GM19240 (cell line): Measurements from ENCODE around the gene ZBTB34.
"Not testable (repeated sequence)": the region's sequence is repeated elsewhere in the genome, so short reads cannot be mapped to it uniquely, and the experiment has no call there.

ENCODE experiments used
- DNase-seq: peaks from one replicate; pipeline ENCODE4 v3.0.0; 2011; ENCODE audit warnings: low spot score; ENCODE audit not compliant: insufficient read length

ZBTB34 gene

GRCh38 chr9:126860077-126860756, at the start of gene ZBTB34:
ZBTB34 (plus strand) TSS chr9:126860639; CDS start chr9:126879400, 18,761 bp downstream.
- peak; percentile 34 for DNase-seq

- DNase-seq: no peak
These were observed 47.4 kb upstream of the ZBTB34 start for GRCh38 chr9:126813072-126813471.

GRCh38 chr9:126814091-126814490, 46.3 kb upstream of the ZBTB34 start:
- DNase-seq: no peak

- DNase-seq: not testable (repeated sequence)
These were observed 42.8 kb upstream of the ZBTB34 start for GRCh38 chr9:126817615-126818014.

GRCh38 chr9:126818482-126818881, 42.0 kb upstream of the ZBTB34 start:
- DNase-seq: no peak

GRCh38 chr9:126819482-126819881, 41.0 kb upstream of the ZBTB34 start:
- no peak for DNase-seq

- no peak for DNase-seq
These were observed 38.2 kb upstream of the ZBTB34 start for GRCh38 chr9:126822278-126822677.

- no peak for DNase-seq
These were observed 37.6 kb upstream of the ZBTB34 start for GRCh38 chr9:126822873-126823272.

- not testable (repeated sequence) for DNase-seq
These were observed 36.4 kb upstream of the ZBTB34 start for GRCh38 chr9:126824052-126824451.

- DNase-seq: no peak
These were observed 33.2 kb upstream of the ZBTB34 start for GRCh38 chr9:126827227-126827626.

- no peak for DNase-seq
These were observed 31.4 kb upstream of the ZBTB34 start for GRCh38 chr9:126829035-126829434.

- no peak for DNase-seq
These were observed 29.6 kb upstream of the ZBTB34 start for GRCh38 chr9:126830827-126831226.

- DNase-seq: no peak
These were observed 28.0 kb upstream of the ZBTB34 start for GRCh38 chr9:126832440-126832839.

- no peak for DNase-seq
These were observed 27.4 kb upstream of the ZBTB34 start for GRCh38 chr9:126833020-126833419.

GRCh38 chr9:126833710-126834345, 26.6 kb upstream of the ZBTB34 start:
- DNase-seq: no peak

GRCh38 chr9:126834672-126835071, 25.8 kb upstream of the ZBTB34 start:
- no peak for DNase-seq

- DNase-seq: no peak
These were observed 24.2 kb upstream of the ZBTB34 start for GRCh38 chr9:126836216-126836615.

- DNase-seq: no peak
These were observed 22.2 kb upstream of the ZBTB34 start for GRCh38 chr9:126838055-126838811.

- DNase-seq: no peak
These were observed 21.5 kb upstream of the ZBTB34 start for GRCh38 chr9:126838895-126839294.

- DNase-seq: no peak
These were observed 21.1 kb upstream of the ZBTB34 start for GRCh38 chr9:126839301-126839700.

GRCh38 chr9:126842220-126842842, 18.1 kb upstream of the ZBTB34 start:
- DNase-seq: no peak
